PC-3 (cell line): ENCODE data around the gene PTPN23. TPM values are rescaled to one million over a fixed set of nuclear protein-coding genes. Genes with fewer than 3 reads are reported as not detected.

Source experiments
- ATAC-seq: fragments of 200-7000 bp; cut with Tn5 transposase; 2 replicates; pipeline ENCODE4 v1.9.1; 2020; ENCODE audit warnings: mild to moderate bottlenecking, moderate library complexity
- BruUV-seq: library from RNA; stranded (reverse); fragments of 400-500 nt; replicated peaks from 2 replicates; lab custom pipeline; 2021; lab: Mats Ljungman, UMichigan
- CTCF ChIA-PET: fragments of 300-600 bp; sonication (Branson Sonifier 250); formaldehyde crosslinking; loops from one replicate; lab custom pipeline; 2022; ENCODE audit warnings: antibody characterized with exemption; lab: Charles Lee
- POLR2A ChIA-PET: fragments of 300-600 bp; sonication (Branson Sonifier 250); formaldehyde crosslinking; loops from one replicate; lab custom pipeline; 2022; ENCODE audit warnings: antibody characterized with exemption; ENCODE audit not compliant: unreplicated experiment; lab: Charles Lee
- DNase-seq: peaks from one replicate; pipeline ENCODE4 v3.0.0-alpha.2; 2015
- H2AFZ ChIP-seq: fragments of 300-600 bp; sonication (generic); 2 replicates; pipeline ENCODE4 v1.6.0; 2016; ENCODE audit warnings: antibody characterized with exemption, low read length
- H3F3A ChIP-seq: fragments of 300-600 bp; sonication (generic); one replicate; pipeline ENCODE4 v1.6.0; 2017; ENCODE audit warnings: antibody characterized with exemption, low read length, control low read depth, mild to moderate bottlenecking; ENCODE audit not compliant: unreplicated experiment
- H3K27ac ChIP-seq: fragments of 300-600 bp; sonication (generic); 2 replicates; pipeline ENCODE4 v1.5.1; 2016; ENCODE audit warnings: mild to moderate bottlenecking, low read length
- H3K27me3 ChIP-seq: fragments of 300-600 bp; sonication (generic); 2 replicates; pipeline ENCODE4 v1.6.1; 2016; ENCODE audit warnings: low read length, mixed read lengths
- H3K36me3 ChIP-seq: fragments of 300-600 bp; sonication (generic); 2 replicates; pipeline ENCODE4 v1.6.1; 2016; ENCODE audit warnings: low read depth, mixed run types, low read length, mixed read lengths
- H3K4me1 ChIP-seq: fragments of 300-600 bp; sonication (generic); 2 replicates; pipeline ENCODE4 v1.5.1; 2016; ENCODE audit warnings: low read length; ENCODE audit not compliant: insufficient read depth
- H3K4me2 ChIP-seq: fragments of 300-600 bp; sonication (generic); 2 replicates; pipeline ENCODE4 v1.6.0; 2016; ENCODE audit warnings: low read length
- H3K4me3 ChIP-seq: fragments of 300-600 bp; sonication (generic); 2 replicates; pipeline ENCODE4 v1.5.1; 2016; ENCODE audit warnings: mild to moderate bottlenecking, low read length, mixed read lengths
- H3K79me2 ChIP-seq: fragments of 300-600 bp; sonication (generic); 2 replicates; pipeline ENCODE4 v1.6.1; 2017; ENCODE audit warnings: low read length, mixed read lengths
- H3K9ac ChIP-seq: fragments of 300-600 bp; sonication (generic); 2 replicates; pipeline ENCODE4 v1.6.0; 2016; ENCODE audit warnings: mild to moderate bottlenecking, low read length
- H3K9me2 ChIP-seq: fragments of 300-600 bp; sonication (generic); replicated peaks from 2 replicates; pipeline ENCODE4 v1.6.1; 2016; ENCODE audit warnings: mixed run types, low read length, mixed read lengths
- H3K9me3 ChIP-seq: fragments of 300-600 bp; sonication (generic); 2 replicates; pipeline ENCODE4 v1.6.1; 2016; ENCODE audit warnings: low read length, mixed read lengths
- H4K20me1 ChIP-seq: fragments of 300-600 bp; sonication (generic); 2 replicates; pipeline ENCODE4 v1.6.1; 2016; ENCODE audit warnings: low read length, mixed read lengths
- CTCF ChIP-seq: fragments of 300-600 bp; sonication (generic); conservative IDR thresholded peaks from 2 replicates; pipeline ENCODE4 v1.5.1; 2017; ENCODE audit warnings: antibody characterized with exemption, low read depth, mild to moderate bottlenecking, low read length
- EZH2 ChIP-seq: fragments of 300-600 bp; sonication (generic); IDR thresholded peaks from one replicate; pipeline ENCODE4 v1.6.1; 2017; ENCODE audit warnings: antibody characterized with exemption, mild to moderate bottlenecking, low read length; ENCODE audit not compliant: unreplicated experiment
- EZH2phosphoT487 ChIP-seq: fragments of 300-600 bp; sonication (generic); IDR thresholded peaks from 2 replicates; pipeline ENCODE4 v1.6.1; 2018; ENCODE audit warnings: mild to moderate bottlenecking, antibody characterized with exemption, low read length, borderline replicate concordance
- intact Hi-C: fragments of 100-400 bp; cut with micrococcal nuclease; formaldehyde crosslinking; loops from 2 replicates; pipeline ENCODE4 v1.9.0; 2023
- total RNA-seq: library from RNA; depleted of rRNA; stranded (reverse); fragments of >200 nt; gene quantifications from 2 replicates; pipeline ENCODE4 v1.2.3, GENCODE V29; 2014

Gene PTPN23
- total RNA-seq, 1 experiment from 2014 or later, result 22.3 TPM

- ATAC-seq (no peak), DNase-seq (no peak)
- no peaks in the 10 kb centered on the region for H3K9me3 ChIP-seq
- no peak overlapping the region for H3K4me2 ChIP-seq
- no peaks in the 10 kb centered on the region for H3K27me3 ChIP-seq
- TF ChIP-seq CTCF, result no peak
- TF ChIP-seq EZH2, result no peak
- TF ChIP-seq EZH2phosphoT487, result no peak
- BruUV-seq, result no TSS peak
- no peak overlapping the region for H3K4me3 ChIP-seq
- H3F3A ChIP-seq, result no peaks in the 10 kb centered on the region
- no peaks in the 10 kb centered on the region for H3K9me2 ChIP-seq
- intact Hi-C loops, result no loop called here
- H2AFZ ChIP-seq, result no peak overlapping the region
- no peak overlapping the region for H3K27ac ChIP-seq
- H3K4me1 ChIP-seq, result no peaks in the 10 kb centered on the region
- peaks cover 41% of the 10 kb centered on the region for H3K36me3 ChIP-seq
- no peak overlapping the region for H3K9ac ChIP-seq
- H3K79me2 ChIP-seq, result no peaks in the 10 kb centered on the region
- H4K20me1 ChIP-seq, result no peaks in the 10 kb centered on the region
- CTCF ChIA-PET, result no interaction called here
- POLR2A ChIA-PET, result no interaction called here
Measured at GRCh38 chr3:47410801-47411646, 30.2 kb downstream of the PTPN23 start.

GRCh38 chr3:47411696-47412452 is 31.1 kb downstream of the PTPN23 start:
- H4K20me1 ChIP-seq, result no peaks in the 10 kb centered on the region
- no peak overlapping the region for H3K4me2 ChIP-seq
- no peaks in the 10 kb centered on the region for H3K9me2 ChIP-seq
- no peaks in the 10 kb centered on the region for H3K79me2 ChIP-seq
- no peak overlapping the region for H3K4me3 ChIP-seq
- DNase-seq (no peak), ATAC-seq (no peak)
- TF ChIP-seq EZH2 (no peak), CTCF (no peak), EZH2phosphoT487 (no peak)
- no TSS peak for BruUV-seq
- H3K9ac ChIP-seq, result no peak overlapping the region
- H2AFZ ChIP-seq, result no peak overlapping the region
- no peaks in the 10 kb centered on the region for H3F3A ChIP-seq
- no peaks in the 10 kb centered on the region for H3K9me3 ChIP-seq
- no peak overlapping the region for H3K27ac ChIP-seq
- intact Hi-C loops, result no loop called here
- peaks cover 41% of the 10 kb centered on the region for H3K36me3 ChIP-seq
- H3K4me1 ChIP-seq, result no peaks in the 10 kb centered on the region
- POLR2A ChIA-PET, result no interaction called here
- no peaks in the 10 kb centered on the region for H3K27me3 ChIP-seq
- CTCF ChIA-PET, result no interaction called here

GRCh38 chr3:47412453-47412756 is 31.6 kb downstream of the PTPN23 start:
- H3K4me2 ChIP-seq, result no peak overlapping the region
- H3K27ac ChIP-seq, result no peak overlapping the region
- no TSS peak for BruUV-seq
- H2AFZ ChIP-seq, result no peak overlapping the region
- no peaks in the 10 kb centered on the region for H3K79me2 ChIP-seq
- no peak overlapping the region for H3K9ac ChIP-seq
- H3K9me2 ChIP-seq, result no peaks in the 10 kb centered on the region
- no peak overlapping the region for H3K4me3 ChIP-seq
- intact Hi-C loops, result no loop called here
- ChIA-PET POLR2A (no interaction called here), CTCF (no interaction called here)
- ATAC-seq (no peak), DNase-seq (no peak)
- no peaks in the 10 kb centered on the region for H4K20me1 ChIP-seq
- no peaks in the 10 kb centered on the region for H3K27me3 ChIP-seq
- H3F3A ChIP-seq, result no peaks in the 10 kb centered on the region
- no peaks in the 10 kb centered on the region for H3K9me3 ChIP-seq
- H3K36me3 ChIP-seq, result peaks cover 41% of the 10 kb centered on the region
- TF ChIP-seq EZH2 (no peak), EZH2phosphoT487 (no peak), CTCF (no peak)
- H3K4me1 ChIP-seq, result no peaks in the 10 kb centered on the region
